SK-N-MC (cell line): ENCODE data around the gene ISLR.

ENCODE experiments used
- EZH2 ChIP-seq: fragments of 200-600 bp; sonication (generic); IDR thresholded peaks from one replicate; pipeline ENCODE4 v1.6.1; 2017; ENCODE audit warnings: antibody characterized with exemption
- POLR2AphosphoS5 ChIP-seq: IDR thresholded peaks from 2 replicates; pipeline ENCODE4 v1.6.1; 2012; ENCODE audit warnings: mild to moderate bottlenecking, low read depth, low read length, borderline replicate concordance

GRCh38 chr15:74200871-74201419 lies 27.4 kb downstream of the ISLR start:
- no peak for TF ChIP-seq EZH2
- TF ChIP-seq POLR2AphosphoS5, result no peak
